ENCODE data around the gene C1orf116.

The C1orf116 gene

GRCh38 chr1:207020709-207021107 is 11.8 kb downstream of the C1orf116 start:
- DNase-seq (ENCODE audit: extremely low read depth in 1 of 2, low read depth in 1 of 2), result no peak

DNA sequence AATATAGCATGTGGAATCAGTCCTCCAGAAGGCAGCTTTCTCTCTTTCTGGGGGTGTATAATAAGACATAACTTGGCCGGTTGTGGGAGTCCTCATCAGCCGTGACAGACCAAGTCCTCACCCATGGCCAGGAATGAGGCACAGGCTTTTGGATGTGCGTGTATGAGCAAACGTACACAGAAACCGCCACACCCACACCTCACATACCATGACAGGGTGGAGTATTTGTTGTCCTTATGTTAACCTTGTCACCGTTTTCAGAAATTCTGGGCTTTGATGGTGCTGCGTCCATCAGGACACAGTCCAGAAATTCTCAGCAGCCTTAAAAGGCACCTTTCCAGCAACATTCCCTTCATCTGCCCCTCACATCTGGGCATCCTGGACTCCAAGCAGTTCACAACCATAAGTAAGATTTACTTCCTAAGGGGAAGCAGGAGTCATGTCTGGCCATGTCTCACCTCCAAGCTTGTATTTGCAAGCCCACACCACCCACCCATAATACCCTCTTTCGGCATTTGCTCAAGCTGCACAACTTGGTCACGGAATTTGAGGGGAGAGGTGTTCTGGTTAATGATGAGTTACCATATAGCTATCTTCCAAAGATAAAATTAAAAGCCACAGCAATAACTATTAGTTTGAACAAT is 12.4 kb downstream of the C1orf116 start:
- DNase-seq (ENCODE audit: extremely low read depth in 1 of 2, low read depth in 1 of 2), result no peak

GRCh38 chr1:207019661-207020060 is 12.9 kb downstream of the C1orf116 start:
- no peak for DNase-seq (ENCODE audit: extremely low read depth in 1 of 2, low read depth in 1 of 2)

DNA sequence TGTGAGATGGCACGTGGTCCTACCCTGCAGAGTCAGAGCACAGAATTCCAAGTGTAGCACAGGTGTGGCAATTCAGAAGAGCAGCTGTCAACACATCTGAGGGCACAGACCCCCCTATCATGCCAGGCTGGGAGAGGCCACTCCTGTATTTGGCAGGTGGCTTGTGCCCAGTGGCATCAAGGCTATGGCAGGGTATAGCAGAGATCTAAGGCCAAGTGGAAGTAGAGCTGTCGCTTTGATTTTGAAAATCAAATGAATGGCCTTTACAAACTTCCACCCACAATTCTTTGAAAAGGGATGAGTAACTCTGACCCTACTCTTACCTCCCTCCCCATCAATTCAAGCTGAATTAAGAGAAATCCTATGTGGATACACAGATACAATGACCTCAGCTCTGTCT is 13.4 kb downstream of the C1orf116 start:
- no peak for DNase-seq (ENCODE audit: extremely low read depth in 1 of 2, low read depth in 1 of 2)

GRCh38 chr1:207018707-207019106 is 13.8 kb downstream of the C1orf116 start:
- no peak for DNase-seq (ENCODE audit: extremely low read depth in 1 of 2, low read depth in 1 of 2)

DNA sequence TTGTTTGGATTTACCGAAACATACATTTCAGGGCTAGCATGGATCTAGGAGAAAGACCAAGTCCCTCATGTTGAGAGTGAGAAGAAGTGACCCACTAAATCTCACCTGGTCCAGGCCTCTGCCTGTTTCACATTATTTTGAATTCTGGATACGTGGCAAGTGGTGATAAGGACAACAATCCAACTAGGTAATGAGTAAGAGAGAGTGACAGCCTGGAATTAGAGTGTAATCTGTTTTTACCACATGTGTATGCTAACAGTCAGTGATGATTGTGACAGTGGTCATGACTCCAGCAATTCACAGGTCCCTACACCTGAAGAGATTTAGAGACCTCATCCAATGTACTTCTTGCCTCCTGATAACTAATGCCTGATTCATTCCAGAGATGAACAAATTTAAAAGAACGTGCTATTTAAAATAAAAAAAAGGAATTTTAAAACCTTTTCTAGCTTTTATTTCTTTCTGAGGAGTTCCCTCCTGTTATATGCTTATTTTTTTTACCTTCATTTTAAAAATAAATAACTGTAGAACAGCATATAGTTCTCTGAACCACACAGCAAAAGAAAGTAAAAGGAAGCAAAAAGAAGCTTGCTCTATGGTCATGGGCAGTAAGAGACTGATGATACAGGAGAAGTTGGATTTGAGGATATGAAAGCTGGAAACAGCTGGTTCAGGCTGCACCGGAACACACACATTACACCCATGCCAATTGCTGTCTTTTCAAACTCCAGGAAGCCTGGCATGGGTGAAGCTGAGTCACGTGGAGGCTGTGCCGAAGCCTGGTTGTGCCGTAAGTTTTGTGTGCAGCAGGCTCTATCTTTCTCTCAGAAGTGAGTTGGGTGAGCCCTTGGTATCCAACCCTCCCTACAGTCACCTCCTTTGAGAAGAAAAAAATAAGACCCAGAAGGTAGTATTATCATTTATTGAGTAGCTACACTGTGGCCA is 14.7 kb downstream of the C1orf116 start:
- no peak for DNase-seq (ENCODE audit: extremely low read depth in 1 of 2, low read depth in 1 of 2)

GRCh38 chr1:207015791-207016190 is 16.8 kb downstream of the C1orf116 start:
- no peak for DNase-seq (ENCODE audit: extremely low read depth in 1 of 2, low read depth in 1 of 2)

DNA sequence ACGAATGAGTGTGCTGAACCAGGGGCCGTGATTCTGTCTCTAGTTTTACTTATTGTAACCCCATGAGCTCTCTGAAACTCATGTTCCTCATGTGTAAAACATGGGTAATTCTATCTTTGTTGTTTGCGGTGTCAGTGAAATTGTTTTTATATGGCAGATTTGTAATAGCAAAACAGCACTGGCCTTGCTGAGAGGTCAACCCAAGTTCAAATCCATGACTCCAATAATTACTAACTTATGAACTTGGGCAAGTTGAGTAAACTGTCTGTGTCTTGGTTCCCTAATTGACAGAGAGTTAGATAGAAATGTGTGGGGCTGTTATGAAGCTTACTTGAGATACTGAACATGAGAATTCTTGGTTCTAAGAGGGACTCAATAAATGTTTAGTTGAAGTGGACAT is 17.8 kb downstream of the C1orf116 start:
- no peak for DNase-seq (ENCODE audit: extremely low read depth in 1 of 2, low read depth in 1 of 2)

DNA sequence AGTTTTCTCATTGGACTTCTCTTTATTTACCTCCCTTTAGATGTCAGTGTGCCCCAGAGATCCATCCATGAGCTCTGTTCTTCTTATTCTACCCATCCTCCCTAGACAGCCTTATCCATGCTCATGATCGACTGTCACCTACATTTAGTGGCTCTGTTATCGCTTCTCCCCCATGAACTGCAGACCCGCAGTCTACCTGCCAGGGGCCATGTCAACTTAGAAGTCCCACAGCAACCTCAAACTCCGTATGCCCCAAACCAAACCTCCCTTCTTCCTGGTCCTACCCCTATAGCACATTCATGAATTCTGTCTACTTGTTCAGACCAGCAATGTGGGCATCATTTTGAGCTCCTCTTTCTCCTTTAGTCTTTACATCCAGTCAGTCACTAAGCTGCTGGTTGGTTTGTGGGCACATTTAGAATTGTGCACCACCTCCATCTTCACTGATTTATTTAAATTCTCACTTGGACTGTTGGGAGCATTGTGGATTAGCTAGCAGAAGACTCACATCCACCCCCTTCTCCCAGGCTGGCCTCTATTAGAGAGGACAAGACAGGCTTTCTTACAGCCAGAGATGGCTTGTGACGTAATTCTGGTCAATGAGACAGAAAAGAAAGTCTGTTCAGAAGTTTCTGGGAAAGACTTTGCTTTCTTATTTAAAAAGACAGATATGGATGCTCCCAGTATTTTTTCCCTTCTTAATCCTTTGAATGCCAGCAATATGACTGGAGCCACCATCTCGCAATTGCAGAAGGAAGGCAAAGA is 19.1 kb downstream of the C1orf116 start:
- DNase-seq (ENCODE audit: extremely low read depth in 1 of 2, low read depth in 1 of 2), result no peak

DNA sequence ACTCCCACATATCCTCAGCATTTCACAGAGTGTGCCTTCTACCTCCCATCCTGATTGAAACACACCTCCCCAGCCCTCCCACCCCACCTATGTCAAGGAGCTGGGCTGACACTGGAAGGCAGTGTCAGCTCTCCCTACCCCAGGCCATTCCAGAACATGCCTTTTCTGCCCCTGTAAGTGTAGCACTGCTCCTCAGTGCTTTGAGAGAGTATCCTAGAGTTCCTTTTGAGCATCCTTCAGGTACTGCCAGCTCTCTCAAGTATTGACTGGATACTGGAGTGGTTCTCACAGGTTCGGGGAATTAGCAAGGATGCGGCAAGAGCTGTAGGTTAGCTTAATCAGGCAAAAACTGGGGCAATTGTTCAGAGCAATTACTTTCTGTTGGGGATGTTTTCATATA is 21.8 kb downstream of the C1orf116 start:
- no peak for DNase-seq (ENCODE audit: extremely low read depth in 1 of 2, low read depth in 1 of 2)

GRCh38 chr1:207009945-207010344 is 22.6 kb downstream of the C1orf116 start:
- DNase-seq (ENCODE audit: extremely low read depth in 1 of 2, low read depth in 1 of 2), result no peak

DNA sequence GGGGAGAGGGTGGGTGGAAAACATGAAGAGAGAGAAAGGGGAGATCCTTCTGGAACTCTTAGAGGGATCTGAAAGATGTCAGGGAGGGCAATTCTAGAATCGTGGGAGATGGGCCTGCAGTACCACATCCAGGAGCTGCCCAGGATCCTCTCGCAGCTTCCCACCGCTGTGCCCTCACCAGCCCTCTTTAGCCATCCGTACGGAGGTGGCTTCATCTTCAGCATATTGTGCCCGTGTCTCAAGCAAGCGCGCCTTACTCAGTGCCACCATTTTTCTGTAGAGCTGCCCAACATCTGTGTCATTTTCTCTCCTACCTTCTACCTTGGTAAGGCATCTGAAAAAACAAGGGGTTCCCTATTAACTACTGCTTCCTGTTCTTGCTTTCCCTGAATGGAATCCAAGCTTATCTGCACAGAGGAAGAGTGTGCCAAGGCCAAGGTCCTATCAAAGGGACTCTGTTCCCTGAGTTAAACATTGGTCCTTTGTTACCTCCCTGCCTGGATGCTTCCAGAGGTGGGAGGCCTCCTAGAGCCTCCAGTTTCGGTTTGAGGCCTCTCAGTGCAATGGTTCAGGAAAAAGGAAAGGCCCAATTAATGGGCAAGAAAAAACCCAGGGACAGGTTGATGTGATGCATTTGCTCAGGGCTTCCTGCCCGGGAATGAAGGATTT is 23.2 kb downstream of the C1orf116 start:
- DNase-seq (ENCODE audit: extremely low read depth in 1 of 2, low read depth in 1 of 2), result no peak

- DNase-seq (ENCODE audit: extremely low read depth in 1 of 2, low read depth in 1 of 2), result no peak
Measured at GRCh38 chr1:207007352-207008033, 25.1 kb downstream of the C1orf116 start.

GRCh38 chr1:207006914-207007313 is 25.6 kb downstream of the C1orf116 start:
- DNase-seq (ENCODE audit: extremely low read depth in 1 of 2, low read depth in 1 of 2), result no peak

GRCh38 chr1:207006083-207006482 is 26.5 kb downstream of the C1orf116 start:
- DNase-seq (ENCODE audit: extremely low read depth in 1 of 2, low read depth in 1 of 2), result no peak

DNA sequence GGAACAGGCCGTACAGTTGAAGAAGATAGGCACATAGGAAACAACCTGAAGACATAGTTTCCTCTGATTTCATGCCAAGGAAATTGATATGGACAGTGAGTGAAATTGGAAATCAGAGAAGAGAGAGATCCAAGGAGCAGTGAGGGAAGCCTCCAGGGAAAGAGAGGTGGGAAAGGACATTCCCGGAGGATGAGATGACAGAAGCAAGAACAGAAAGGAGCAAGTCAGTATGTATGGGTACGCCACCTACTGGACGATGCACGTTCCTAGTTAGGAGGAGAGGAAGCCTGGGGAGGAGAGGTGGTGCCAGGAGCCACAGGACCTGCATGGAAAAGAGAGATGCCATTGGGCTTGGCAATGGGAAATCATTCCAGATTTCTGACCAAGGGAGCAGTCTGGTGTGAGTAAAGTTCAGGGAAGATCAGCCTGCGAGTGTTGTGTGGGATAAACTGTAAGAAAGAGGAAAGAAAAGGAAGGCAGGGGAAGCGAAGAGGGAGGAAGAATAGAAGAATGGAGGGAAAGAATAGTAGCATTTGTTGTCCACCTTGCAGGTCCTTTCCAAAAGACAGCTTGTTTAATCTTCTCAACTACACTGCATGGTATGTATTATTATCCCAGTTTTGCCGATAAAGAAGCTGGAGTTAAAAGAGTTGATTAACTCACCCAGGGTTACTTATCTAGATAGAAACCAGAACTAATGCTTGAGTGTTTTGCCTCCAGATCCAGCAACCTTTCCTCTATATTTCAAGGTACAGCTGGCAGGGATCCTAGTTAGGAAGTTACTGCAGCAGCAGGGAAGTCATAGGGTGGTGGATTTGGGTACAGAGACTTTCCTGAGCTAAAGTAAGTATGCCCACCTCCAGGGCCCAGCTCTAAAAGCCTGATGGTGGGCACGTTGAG is 27.4 kb downstream of the C1orf116 start:
- no peak for DNase-seq (ENCODE audit: extremely low read depth in 1 of 2, low read depth in 1 of 2)

DNA sequence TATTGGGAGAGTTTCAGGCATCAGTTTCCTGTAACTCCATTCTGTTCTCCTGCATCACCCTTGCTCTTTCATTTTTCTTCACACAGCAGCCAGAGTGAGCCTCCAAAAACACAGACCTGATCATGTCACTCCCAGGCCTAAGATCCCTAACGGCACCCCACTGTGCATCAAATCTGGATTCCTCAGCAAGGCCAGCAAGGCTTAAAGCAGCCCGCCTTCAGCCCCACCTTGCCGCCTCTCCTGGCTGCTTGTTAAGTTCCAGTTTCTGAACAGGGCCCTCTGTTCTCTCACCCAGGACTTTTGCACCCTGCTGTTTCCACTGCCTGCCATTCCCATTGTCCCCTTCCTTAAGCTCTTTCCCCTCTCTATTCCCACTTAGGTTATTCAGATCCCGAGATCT is 29.3 kb downstream of the C1orf116 start:
- no peak for DNase-seq (ENCODE audit: extremely low read depth in 1 of 2, low read depth in 1 of 2)

GRCh38 chr1:207002724-207003146 is 29.8 kb downstream of the C1orf116 start:
- no peak for DNase-seq (ENCODE audit: extremely low read depth in 1 of 2, low read depth in 1 of 2)

GRCh38 chr1:207001492-207002245 is 30.9 kb downstream of the C1orf116 start:
- no peak for DNase-seq (ENCODE audit: extremely low read depth in 1 of 2, low read depth in 1 of 2)

Data from stimulated activated CD8-positive, alpha-beta memory T cell treated with anti-CD3 and anti-CD28 coated beads, Interleukin-7, amount 100 ng/mL, for 48 hours (primary cell).